HepG2 (cell line): ENCODE results near the gene MAN1A1. TPM values are rescaled to one million over a fixed set of nuclear protein-coding genes. Genes with fewer than 3 reads are reported as not detected.
A peak's percentile ranks its signal among the peaks of the same experiment; 100 is the strongest.

Source experiments
- AKNA ChIP-seq: sonication (generic); formaldehyde crosslinking; IDR thresholded peaks from 2 replicates; pipeline ENCODE4 v1.4.0; 2020; ENCODE audit warnings: missing genetic modification reagents, borderline replicate concordance
- CBX1 ChIP-seq: IDR thresholded peaks from one replicate; pipeline ENCODE4 v1.6.1; 2016; ENCODE audit warnings: antibody characterized with exemption, low read depth
- CHD4 ChIP-seq: fragments of 200-600 bp; sonication (generic); IDR thresholded peaks from 2 replicates; pipeline ENCODE4 v1.7.0; 2017; ENCODE audit warnings: mild to moderate bottlenecking, low read length, borderline replicate concordance
- GABPA ChIP-seq, 2 experiments: IDR thresholded peaks; 2 replicates each; pipeline ENCODE4 v1.6.1; 2011 to 2016; ENCODE audit warnings: low read depth in 2 of 2, low read length in 1 of 2, missing biosample characterization in 1 of 2, missing genetic modification characterization in 1 of 2
- NCOA5 ChIP-seq: sonication (generic); formaldehyde crosslinking; IDR thresholded peaks from 2 replicates; pipeline ENCODE4 v1.4.0; 2020; ENCODE audit warnings: missing genetic modification reagents
- RARG ChIP-seq: sonication (generic); formaldehyde crosslinking; IDR thresholded peaks from 2 replicates; pipeline ENCODE4 v1.4.0; 2020; ENCODE audit warnings: low read depth, mild to moderate bottlenecking, missing genetic modification reagents
- REPIN1 ChIP-seq: sonication (generic); formaldehyde crosslinking; IDR thresholded peaks from 2 replicates; pipeline ENCODE4 v1.8.0; 2022; ENCODE audit warnings: missing genetic modification reagents, low read depth, mild to moderate bottlenecking, borderline replicate concordance
- SIX4 ChIP-seq: sonication (generic); formaldehyde crosslinking; IDR thresholded peaks from 2 replicates; pipeline ENCODE4 v1.4.0; 2020; ENCODE audit warnings: missing genetic modification reagents
- TEF ChIP-seq: sonication (generic); formaldehyde crosslinking; IDR thresholded peaks from 2 replicates; pipeline ENCODE4 v1.5.0; 2020; ENCODE audit warnings: missing genetic modification reagents
- ZBED4 ChIP-seq: sonication (generic); formaldehyde crosslinking; IDR thresholded peaks from 2 replicates; pipeline ENCODE4 v1.4.0; 2020; ENCODE audit warnings: missing genetic modification reagents, borderline replicate concordance
- ZBTB2 ChIP-seq: sonication (generic); formaldehyde crosslinking; IDR thresholded peaks from 2 replicates; pipeline ENCODE4 v1.8.0; 2022; ENCODE audit warnings: low read depth, missing genetic modification reagents
- ZMYM4 ChIP-seq: sonication (generic); formaldehyde crosslinking; IDR thresholded peaks from 2 replicates; pipeline ENCODE4 v1.8.1; 2023; ENCODE audit warnings: mild to moderate bottlenecking, missing genetic modification reagents
- ZNF350 ChIP-seq: sonication (generic); formaldehyde crosslinking; IDR thresholded peaks from 2 replicates; pipeline ENCODE4 v1.4.0; 2020; ENCODE audit warnings: mild to moderate bottlenecking, low read depth, missing genetic modification reagents, borderline replicate concordance
- ZNF44 ChIP-seq: sonication (generic); formaldehyde crosslinking; IDR thresholded peaks from 2 replicates; pipeline ENCODE4 v1.5.1; 2020; ENCODE audit warnings: mild to moderate bottlenecking, missing genetic modification reagents
- ZNF616 ChIP-seq: sonication (generic); formaldehyde crosslinking; IDR thresholded peaks from 2 replicates; pipeline ENCODE4 v1.5.0; 2020; ENCODE audit warnings: low read depth, mild to moderate bottlenecking, missing genetic modification reagents
- ZNF737 ChIP-seq: sonication (generic); formaldehyde crosslinking; IDR thresholded peaks from 2 replicates; pipeline ENCODE4 v1.5.0; 2020; ENCODE audit warnings: missing genetic modification reagents, mild to moderate bottlenecking, borderline replicate concordance
- polyA plus RNA-seq, 8 experiments: library from polyadenylated mRNA; depleted of rRNA in 3 of 8; stranded (reverse) in 7 of 8; unstranded in 1 of 8; fragments of >200 nt; fragmentation: Illumina TruSeq in 4 of 8; extraction: Trizol in 4 of 8; gene quantifications; 2 replicates each; pipeline versions ENCODE4 v1.2.1 to v1.2.3, GENCODE V29; 2011 to 2016; ENCODE audit warnings: low read depth in 4 of 8, missing spikeins in 1 of 8, mixed read lengths in 1 of 8; ENCODE audit not compliant: insufficient read depth in 1 of 8
- total RNA-seq, 5 experiments: library from RNA; depleted of rRNA; stranded (reverse); fragments of >200 nt; fragmentation: Illumina TruSeq; extraction: Trizol; gene quantifications; 2 replicates each; pipeline ENCODE4 v1.2.3, GENCODE V29; 2016; ENCODE audit warnings: low read depth in 1 of 5

MAN1A1 gene
- total and polyA plus RNA-seq, 2 of the 13 experiments (the other 11 are each of a cell fraction or from before 2014, with no cell fraction given) = 156 to 236 TPM

GRCh38 chr6:119349361-119350201, at the start of gene MAN1A1 (continued):
- TF ChIP-seq AKNA (CRISPR knock-in tag) = no peak
- peak; percentile 80; the same call in 1 of the 2 replicates for TF ChIP-seq ZNF44 (CRISPR knock-in tag)
- TF ChIP-seq ZNF350 = peak; percentile 39; the same call in 1 of the 2 replicates
- TF ChIP-seq ZNF737 (CRISPR knock-in tag) = no peak
- peak; percentile 89 for TF ChIP-seq REPIN1 (CRISPR knock-in tag)
- 0 out of 2 replicates have a peak, but pooled peaks have one; percentile 42 for TF ChIP-seq NCOA5 (CRISPR knock-in tag)
- TF ChIP-seq ZMYM4 (CRISPR knock-in tag) = peak; percentile 85
- no peak for TF ChIP-seq CHD4
- TF ChIP-seq ZBTB2 (CRISPR knock-in tag) = peak; percentile 81; the same call in 1 of the 2 replicates
- TF ChIP-seq SIX4 (CRISPR knock-in tag) = peak; percentile 63
- TF ChIP-seq TEF = peak; percentile 57; the same call in 1 of the 2 replicates
- TF ChIP-seq ZNF616 (CRISPR knock-in tag) = peak; percentile 88
- TF ChIP-seq ZBED4 (CRISPR knock-in tag) = peak; percentile 91
- TF ChIP-seq CBX1 = peak; percentile 25
- TF ChIP-seq GABPA (IDR thresholded peaks at IDR 0.05; ENCODE audit: low read depth, low read length) = no peak
- TF ChIP-seq GABPA (CRISPR knock-in tag; IDR thresholded peaks at IDR 0.05; ENCODE audit: low read depth) = no peak
- TF ChIP-seq RARG = 0 out of 2 replicates have a peak, but pooled peaks have one; percentile 48
